CD14-positive monocyte (primary cell): ENCODE data around the gene TTYH1. TPM values are rescaled to one million over a fixed set of nuclear protein-coding genes. Genes with fewer than 3 reads are reported as not detected.

Experiments
- DNase-seq, 3 donors: peaks; one replicate each; pipeline ENCODE4 v3.0.0-alpha.2; 2011 to 2022
- H2AFZ ChIP-seq: 2 replicates; pipeline ENCODE4 v1.6.0; 2012; ENCODE audit warnings: mild to moderate bottlenecking, low read depth, low read length, inconsistent platforms; ENCODE audit not compliant: insufficient read depth, poor library complexity, severe bottlenecking
- H3K27ac ChIP-seq, 2 donors: 1 replicate in 1 of 2; 2 replicates in 1 of 2; pipeline ENCODE4 v1.5.1; 2012 to 2013; ENCODE audit warnings: low read length in 2 of 2, control low read depth in 1 of 2, inconsistent platforms in 1 of 2, low read depth in 1 of 2, mild to moderate bottlenecking in 1 of 2
- H3K27me3 ChIP-seq, 2 donors: one replicate each; pipeline versions ENCODE4 v1.6.0 to v1.6.1; 2011 to 2013; ENCODE audit warnings: low read length in 2 of 2; ENCODE audit not compliant: control insufficient read depth in 2 of 2, insufficient read depth in 2 of 2
- H3K36me3 ChIP-seq, 2 donors: replicated peaks in 1 of 2; 1 replicate in 1 of 2; 2 replicates in 1 of 2; pipeline versions ENCODE4 v1.5.1 to v1.6.1; 2012 to 2013; ENCODE audit warnings: low read length in 2 of 2, control low read depth in 1 of 2, inconsistent platforms in 1 of 2, mild to moderate bottlenecking in 1 of 2; ENCODE audit not compliant: insufficient read depth in 2 of 2, control insufficient read depth in 1 of 2
- H3K4me1 ChIP-seq, 2 donors: 1 replicate in 1 of 2; 2 replicates in 1 of 2; pipeline versions ENCODE4 v1.5.1 to v1.6.1; 2012 to 2013; ENCODE audit warnings: low read length in 2 of 2, control low read depth in 1 of 2, inconsistent platforms in 1 of 2, mild to moderate bottlenecking in 1 of 2, moderate library complexity in 1 of 2; ENCODE audit not compliant: insufficient read depth in 2 of 2, control insufficient read depth in 1 of 2
- H3K4me2 ChIP-seq: replicated peaks from 2 replicates; pipeline ENCODE3; 2012; ENCODE audit warnings: low read length, moderate library complexity, mild to moderate bottlenecking; ENCODE audit not compliant: poor library complexity, severe bottlenecking; ENCODE audit errors: extremely low read depth
- H3K4me3 ChIP-seq, 3 experiments: fragments of 200-600 bp in 1 of 3; sonication (generic) in 1 of 3; replicated peaks in 1 of 3; 1 replicate in 2 of 3; 2 replicates in 1 of 3; pipeline ENCODE4 v1.5.1; 2011 to 2013; ENCODE audit warnings: low read length in 3 of 3, mild to moderate bottlenecking in 3 of 3, control low read depth in 2 of 3, low read depth in 2 of 3, inconsistent platforms in 1 of 3, moderate library complexity in 1 of 3
- H3K79me2 ChIP-seq: 2 replicates; pipeline ENCODE4 v1.6.0; 2012; ENCODE audit warnings: mild to moderate bottlenecking, control low read depth, inconsistent platforms, low read length, moderate library complexity; ENCODE audit not compliant: insufficient read depth
- H3K9ac ChIP-seq: 2 replicates; pipeline ENCODE4 v1.6.0; 2017; ENCODE audit warnings: low read length, mild to moderate bottlenecking; ENCODE audit not compliant: insufficient read depth, poor library complexity, severe bottlenecking
- H3K9me3 ChIP-seq, 2 donors: replicated peaks in 1 of 2; 1 replicate in 1 of 2; 2 replicates in 1 of 2; pipeline versions ENCODE4 v1.5.1 to v1.6.1; 2012 to 2013; ENCODE audit warnings: low read length in 2 of 2, control low read depth in 1 of 2; ENCODE audit not compliant: control insufficient read depth in 1 of 2, insufficient read depth in 1 of 2
- H4K20me1 ChIP-seq: 2 replicates; pipeline ENCODE4 v1.6.0; 2012; ENCODE audit warnings: mild to moderate bottlenecking, low read length, control low read depth, moderate library complexity; ENCODE audit not compliant: insufficient read depth
- H3K27ac Mint-ChIP-seq, 7 donors: one replicate each; pipeline ENCODE4 v1.8.0; 2020; ENCODE audit warnings: mild to moderate bottlenecking in 7 of 7, mixed read lengths in 7 of 7, moderate library complexity in 6 of 7, inconsistent platforms in 2 of 7
- H3K27me3 Mint-ChIP-seq, 3 donors: one replicate each; pipeline ENCODE4 v1.8.0; 2021 to 2022; ENCODE audit warnings: low read depth in 3 of 3, mild to moderate bottlenecking in 3 of 3, mixed read lengths in 3 of 3, moderate library complexity in 3 of 3, inconsistent platforms in 1 of 3
- H3K36me3 Mint-ChIP-seq, 2 donors: one replicate each; pipeline ENCODE4 v1.8.0; 2020; ENCODE audit warnings: mixed read lengths in 2 of 2, inconsistent platforms in 1 of 2, mild to moderate bottlenecking in 1 of 2
- H3K4me1 Mint-ChIP-seq: one replicate; pipeline ENCODE4 v1.8.0; 2020; ENCODE audit warnings: mild to moderate bottlenecking, mixed read lengths
- H3K4me3 Mint-ChIP-seq, 2 donors: one replicate each; pipeline ENCODE4 v1.8.0; 2020; ENCODE audit warnings: mild to moderate bottlenecking in 2 of 2, mixed read lengths in 2 of 2, moderate library complexity in 1 of 2
- H3K9me3 Mint-ChIP-seq, 7 donors: one replicate each; pipeline ENCODE4 v1.8.0; 2020 to 2022; ENCODE audit warnings: mixed read lengths in 7 of 7, mild to moderate bottlenecking in 6 of 7, moderate library complexity in 6 of 7, inconsistent platforms in 2 of 7
- CTCF ChIP-seq: fragments of 200-600 bp; IDR thresholded peaks from one replicate; pipeline ENCODE4 v1.8.0; 2022; ENCODE audit warnings: antibody characterized with exemption, mild to moderate bottlenecking
- WGBS: methylation state at CpG from one replicate; pipeline ENCODE4 v1.1.5; 2013; ENCODE audit warnings: missing lambda C conversion rate; ENCODE audit not compliant: insufficient coverage; 5-methylcytosine and 5-hydroxymethylcytosine counted together
- intact Hi-C, 2 donors: fragments of 100-400 bp; cut with micrococcal nuclease; formaldehyde crosslinking; loops; one replicate each; pipeline versions ENCODE4 v1.15.0 to v1.15.1; 2023
- polyA plus RNA-seq, 3 donors: library from polyadenylated mRNA; depleted of rRNA in 1 of 3; unstranded in 2 of 3; stranded (reverse) in 1 of 3; fragments of 300-500 nt in 2 of 3; fragments of >200 nt in 1 of 3; fragmentation: Illumina TruSeq in 2 of 3; gene quantifications; 1 replicate in 2 of 3; 2 replicates in 1 of 3; pipeline ENCODE4 v1.2.3, GENCODE V29; 2012 to 2021

The TTYH1 gene
- polyA plus RNA-seq, 3 donors: not detected

DNA sequence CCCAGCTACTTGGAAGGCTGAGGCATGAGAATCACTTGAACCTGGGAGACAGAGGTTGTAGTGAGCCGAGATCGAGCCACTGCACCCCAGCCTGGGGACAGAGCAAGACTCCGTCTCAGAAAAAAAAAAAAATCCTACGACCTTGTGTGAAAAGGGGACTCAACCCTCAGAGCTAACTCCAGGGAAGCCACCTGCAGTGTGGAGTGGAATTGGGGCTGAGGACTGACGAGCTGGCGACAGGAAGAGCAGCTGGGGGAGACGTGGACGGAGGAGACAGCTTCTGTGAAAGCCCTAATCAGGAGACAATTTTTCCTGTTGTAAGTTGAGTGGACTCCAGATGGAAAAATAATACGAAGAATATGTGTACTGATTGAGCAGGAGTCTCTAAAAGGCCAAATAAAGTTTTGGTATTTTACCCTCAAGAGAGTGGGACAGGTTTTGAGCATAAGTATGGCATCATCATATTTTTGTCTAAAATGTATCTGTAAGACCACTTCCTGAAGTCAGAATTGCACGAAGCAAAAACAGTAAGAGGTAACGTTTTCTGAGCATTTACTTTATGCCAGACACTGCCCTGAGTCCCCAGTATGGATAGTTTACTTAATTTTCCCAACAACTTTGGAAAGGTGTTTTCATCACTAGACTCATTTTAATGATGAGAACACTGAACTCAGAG, 38.5 kb upstream of the TTYH1 start:
- Histone ChIP-seq H4K20me1 (no peaks in the 10 kb centered on the region), H3K4me2 (no peak overlapping the region), H3K4me3 (no peak overlapping the region), H3K27me3 (no peaks in the 10 kb centered on the region), H3K79me2 (peaks cover 8% of the 10 kb centered on the region), H3K9me3 (no peaks in the 10 kb centered on the region), H3K27ac (no peak overlapping the region), H3K9ac (no peak overlapping the region), H2AFZ (no peak overlapping the region), H3K36me3 (no peaks in the 10 kb centered on the region), H3K4me1 (peaks cover 96 to 98% of the 10 kb centered on the region in 2 donors)
- H3K36me3 Mint-ChIP-seq: peaks cover 0 to 4% of the 10 kb centered on the region in 2 donors
- 8% methylated on average over 5 of the region's 11 CpGs for WGBS
- H3K27ac Mint-ChIP-seq: peak overlapping the region in 6 of 7 donors; percentile 72 to 99 (median 84)
- peaks cover 0 to 2% (median 0%) of the 10 kb centered on the region in 3 donors for H3K27me3 Mint-ChIP-seq
- TF ChIP-seq CTCF: no peak
- intact Hi-C loops: loop anchor here in 1 of 2 donors (2.0 kb wide), 1 partner anchor 14 kb away; no protein-coding TSS in a partner anchor
- DNase-seq: no peak
- H3K4me1 Mint-ChIP-seq: peaks cover 83% of the 10 kb centered on the region
- H3K9me3 Mint-ChIP-seq: peaks cover 0 to 7% (median 3%) of the 10 kb centered on the region in 7 donors
- peak overlapping the region in 1 of 2 donors; percentile 39 for H3K4me3 Mint-ChIP-seq

DNA sequence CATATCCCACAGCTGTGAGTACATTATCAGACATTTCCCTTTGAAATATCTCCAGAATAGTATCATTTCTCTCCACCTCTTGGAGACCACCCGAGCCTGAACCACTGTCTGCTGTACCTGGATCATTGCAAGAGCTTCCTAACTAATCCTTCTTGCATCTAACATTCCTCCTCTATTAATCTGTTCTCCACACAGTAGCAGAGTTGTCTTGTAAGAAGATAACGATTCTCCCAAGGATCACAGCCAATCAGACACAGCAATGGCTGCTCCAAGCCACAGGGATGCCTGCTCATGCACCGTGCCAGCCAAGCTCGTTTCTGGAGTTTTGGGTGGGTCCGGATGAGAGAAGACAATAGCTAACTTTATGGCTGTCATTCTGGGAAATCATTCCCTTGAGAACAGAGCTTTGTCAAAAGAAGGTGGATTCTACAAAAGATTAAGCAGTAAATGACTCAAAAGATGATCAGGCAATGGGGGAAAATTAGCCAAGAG, 36.0 kb upstream of the TTYH1 start:
- Mint-ChIP-seq H3K27me3 (peaks cover 0 to 2% (median 0%) of the 10 kb centered on the region in 3 donors), H3K36me3 (peaks cover 0 to 4% of the 10 kb centered on the region in 2 donors), H3K9me3 (peaks cover 2 to 9% (median 3%) of the 10 kb centered on the region in 7 donors), H3K27ac (peak overlapping the region in 6 of 7 donors; percentile 83 to 97 (median 94)), H3K4me3 (no peak overlapping the region), H3K4me1 (peaks cover 73% of the 10 kb centered on the region)
- no peak overlapping the region for H2AFZ ChIP-seq
- 83% methylated on average over 3 of the region's 5 CpGs for WGBS
- H3K4me3 ChIP-seq: peak overlapping the region in 1 of 3 experiments; percentile 64
- H3K27me3 ChIP-seq: no peaks in the 10 kb centered on the region
- no peak overlapping the region for H3K9ac ChIP-seq
- H3K27ac ChIP-seq: peak overlapping the region; percentile 2 to 86
- DNase-seq: no peak
- H3K9me3 ChIP-seq: no peaks in the 10 kb centered on the region
- peaks cover 93 to 95% of the 10 kb centered on the region in 2 donors for H3K4me1 ChIP-seq
- no peaks in the 10 kb centered on the region for H3K36me3 ChIP-seq
- intact Hi-C loops: no loop called here
- peaks cover 8% of the 10 kb centered on the region for H3K79me2 ChIP-seq
- no peak for TF ChIP-seq CTCF
- H3K4me2 ChIP-seq: peak overlapping the region; percentile 64
- H4K20me1 ChIP-seq: no peaks in the 10 kb centered on the region
